Measurements from ENCODE around the gene RNGTT.

- TF ChIP-seq STAT1 (conservative IDR thresholded peaks at IDR 0.05): no peak
- no peak for TF ChIP-seq POLR2AphosphoS5 (IDR thresholded peaks at IDR 0.05; ENCODE audit: low read length)
- no peak for TF ChIP-seq CTCF (IDR thresholded peaks at IDR 0.05 in 2 of 3, conservative IDR thresholded peaks at IDR 0.05 in 1 of 3; ENCODE audit: control insufficient read depth in 2 of 3, extremely low read depth in 1 of 3, insufficient read depth in 1 of 3, low read depth in 3 of 3, low read length in 3 of 3)
- no peak for TF ChIP-seq BACH1 (IDR thresholded peaks at IDR 0.05; ENCODE audit: borderline replicate concordance)
- TF ChIP-seq EP300 (IDR thresholded peaks at IDR 0.05; ENCODE audit: borderline replicate concordance in 1 of 2, control insufficient read depth in 1 of 2, low read depth in 2 of 2, low read length in 2 of 2): no peak
- TF ChIP-seq SPI1 (IDR thresholded peaks at IDR 0.05; ENCODE audit: borderline replicate concordance, insufficient read depth, low read depth, low read length): no peak
- no peak for TF ChIP-seq POLR2A (IDR thresholded peaks at IDR 0.05; ENCODE audit: low read depth, low read length)
- TF ChIP-seq, protein P1, sequence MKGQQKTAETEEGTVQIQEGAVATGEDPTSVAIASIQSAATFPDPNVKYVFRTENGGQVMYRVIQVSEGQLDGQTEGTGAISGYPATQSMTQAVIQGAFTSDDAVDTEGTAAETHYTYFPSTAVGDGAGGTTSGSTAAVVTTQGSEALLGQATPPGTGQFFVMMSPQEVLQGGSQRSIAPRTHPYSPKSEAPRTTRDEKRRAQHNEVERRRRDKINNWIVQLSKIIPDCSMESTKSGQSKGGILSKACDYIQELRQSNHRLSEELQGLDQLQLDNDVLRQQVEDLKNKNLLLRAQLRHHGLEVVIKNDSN (IDR thresholded peaks at IDR 0.05; ENCODE audit: borderline replicate concordance, extremely low read length, insufficient read depth, low read depth, low read length): no peak
- no peak for TF ChIP-seq FOXK2 (IDR thresholded peaks at IDR 0.05)
- TF ChIP-seq FOXM1 (IDR thresholded peaks at IDR 0.05; ENCODE audit: low read depth, low read length): no peak
Measured at GRCh38 chr6:88804701-88805100, 158.7 kb downstream of the RNGTT start.
